ENCODE measurements around the gene SORBS1.

SORBS1 gene

GRCh38 chr10:95334805-95335144, 226.4 kb downstream of the SORBS1 start:
- Histone ChIP-seq H3K9me3 (ENCODE audit: control insufficient read depth, insufficient read depth, low read length) (no peaks in the 10 kb centered on the region), H3K4me3 (ENCODE audit: low read depth, low read length) (no peak overlapping the region), H3K9ac (ENCODE audit: low read depth, low read length) (no peak overlapping the region), H3K27me3 (ENCODE audit: control insufficient read depth, insufficient read depth, low read length) (no peaks in the 10 kb centered on the region), H3K4me1 (ENCODE audit: control insufficient read depth, insufficient read depth, low read length) (no peaks in the 10 kb centered on the region), H3K36me3 (ENCODE audit: control insufficient read depth, insufficient read depth, low read length) (peaks cover 17% of the 10 kb centered on the region)

- Histone ChIP-seq H3K4me1 (ENCODE audit: control insufficient read depth, insufficient read depth, low read length) (no peaks in the 10 kb centered on the region), H3K4me3 (ENCODE audit: low read depth, low read length) (no peak overlapping the region), H3K9me3 (ENCODE audit: control insufficient read depth, insufficient read depth, low read length) (no peaks in the 10 kb centered on the region), H3K36me3 (ENCODE audit: control insufficient read depth, insufficient read depth, low read length) (peaks cover 17% of the 10 kb centered on the region), H3K9ac (ENCODE audit: low read depth, low read length) (no peak overlapping the region), H3K27me3 (ENCODE audit: control insufficient read depth, insufficient read depth, low read length) (no peaks in the 10 kb centered on the region)
Measured at GRCh38 chr10:95333997-95334804, 227.0 kb downstream of the SORBS1 start.

GRCh38 chr10:95332666-95333249, 228.4 kb downstream of the SORBS1 start:
- H3K9ac ChIP-seq (ENCODE audit: low read depth, low read length), result no peak overlapping the region
- no peaks in the 10 kb centered on the region for H3K27me3 ChIP-seq (ENCODE audit: control insufficient read depth, insufficient read depth, low read length)
- no peaks in the 10 kb centered on the region for H3K4me1 ChIP-seq (ENCODE audit: control insufficient read depth, insufficient read depth, low read length)
- H3K4me3 ChIP-seq (ENCODE audit: low read depth, low read length), result no peak overlapping the region
- H3K9me3 ChIP-seq (ENCODE audit: control insufficient read depth, insufficient read depth, low read length), result no peaks in the 10 kb centered on the region
- H3K36me3 ChIP-seq (ENCODE audit: control insufficient read depth, insufficient read depth, low read length), result peaks cover 14% of the 10 kb centered on the region

GRCh38 chr10:95331596-95332130, 229.5 kb downstream of the SORBS1 start:
- H3K36me3 ChIP-seq (ENCODE audit: control insufficient read depth, insufficient read depth, low read length), result peaks cover 14% of the 10 kb centered on the region
- no peaks in the 10 kb centered on the region for H3K27me3 ChIP-seq (ENCODE audit: control insufficient read depth, insufficient read depth, low read length)
- no peak overlapping the region for H3K9ac ChIP-seq (ENCODE audit: low read depth, low read length)
- H3K9me3 ChIP-seq (ENCODE audit: control insufficient read depth, insufficient read depth, low read length), result no peaks in the 10 kb centered on the region
- H3K4me1 ChIP-seq (ENCODE audit: control insufficient read depth, insufficient read depth, low read length), result no peaks in the 10 kb centered on the region
- no peak overlapping the region for H3K4me3 ChIP-seq (ENCODE audit: low read depth, low read length)

GRCh38 chr10:95330966-95331453, 230.2 kb downstream of the SORBS1 start:
- Histone ChIP-seq H3K9me3 (ENCODE audit: control insufficient read depth, insufficient read depth, low read length) (no peaks in the 10 kb centered on the region), H3K27me3 (ENCODE audit: control insufficient read depth, insufficient read depth, low read length) (no peaks in the 10 kb centered on the region), H3K36me3 (ENCODE audit: control insufficient read depth, insufficient read depth, low read length) (peaks cover 8% of the 10 kb centered on the region), H3K9ac (ENCODE audit: low read depth, low read length) (no peak overlapping the region), H3K4me1 (ENCODE audit: control insufficient read depth, insufficient read depth, low read length) (no peaks in the 10 kb centered on the region), H3K4me3 (ENCODE audit: low read depth, low read length) (no peak overlapping the region)

GRCh38 chr10:95329296-95329695, 231.9 kb downstream of the SORBS1 start:
- no peaks in the 10 kb centered on the region for H3K4me1 ChIP-seq (ENCODE audit: control insufficient read depth, insufficient read depth, low read length)
- no peak overlapping the region for H3K9ac ChIP-seq (ENCODE audit: low read depth, low read length)
- H3K36me3 ChIP-seq (ENCODE audit: control insufficient read depth, insufficient read depth, low read length), result peaks cover 4% of the 10 kb centered on the region
- H3K9me3 ChIP-seq (ENCODE audit: control insufficient read depth, insufficient read depth, low read length), result no peaks in the 10 kb centered on the region
- no peaks in the 10 kb centered on the region for H3K27me3 ChIP-seq (ENCODE audit: control insufficient read depth, insufficient read depth, low read length)
- no peak overlapping the region for H3K4me3 ChIP-seq (ENCODE audit: low read depth, low read length)

- Histone ChIP-seq H3K9me3 (ENCODE audit: control insufficient read depth, insufficient read depth, low read length) (no peaks in the 10 kb centered on the region), H3K4me1 (ENCODE audit: control insufficient read depth, insufficient read depth, low read length) (no peaks in the 10 kb centered on the region), H3K4me3 (ENCODE audit: low read depth, low read length) (no peak overlapping the region), H3K36me3 (ENCODE audit: control insufficient read depth, insufficient read depth, low read length) (peaks cover 2% of the 10 kb centered on the region), H3K9ac (ENCODE audit: low read depth, low read length) (no peak overlapping the region), H3K27me3 (ENCODE audit: control insufficient read depth, insufficient read depth, low read length) (no peaks in the 10 kb centered on the region)
Measured at GRCh38 chr10:95328013-95328412, 233.2 kb downstream of the SORBS1 start.

- Histone ChIP-seq H3K9ac (ENCODE audit: low read depth, low read length) (no peak overlapping the region), H3K36me3 (ENCODE audit: control insufficient read depth, insufficient read depth, low read length) (peaks cover 2% of the 10 kb centered on the region), H3K4me3 (ENCODE audit: low read depth, low read length) (no peak overlapping the region), H3K27me3 (ENCODE audit: control insufficient read depth, insufficient read depth, low read length) (no peaks in the 10 kb centered on the region), H3K4me1 (ENCODE audit: control insufficient read depth, insufficient read depth, low read length) (no peaks in the 10 kb centered on the region), H3K9me3 (ENCODE audit: control insufficient read depth, insufficient read depth, low read length) (no peaks in the 10 kb centered on the region)
Measured at GRCh38 chr10:95327367-95327766, 233.8 kb downstream of the SORBS1 start.

GRCh38 chr10:95326396-95326795, 234.8 kb downstream of the SORBS1 start:
- no peaks in the 10 kb centered on the region for H3K9me3 ChIP-seq (ENCODE audit: control insufficient read depth, insufficient read depth, low read length)
- no peaks in the 10 kb centered on the region for H3K36me3 ChIP-seq (ENCODE audit: control insufficient read depth, insufficient read depth, low read length)
- no peak overlapping the region for H3K9ac ChIP-seq (ENCODE audit: low read depth, low read length)
- H3K4me3 ChIP-seq (ENCODE audit: low read depth, low read length), result no peak overlapping the region
- no peaks in the 10 kb centered on the region for H3K4me1 ChIP-seq (ENCODE audit: control insufficient read depth, insufficient read depth, low read length)
- no peaks in the 10 kb centered on the region for H3K27me3 ChIP-seq (ENCODE audit: control insufficient read depth, insufficient read depth, low read length)

- Histone ChIP-seq H3K4me1 (ENCODE audit: control insufficient read depth, insufficient read depth, low read length) (no peaks in the 10 kb centered on the region), H3K9ac (ENCODE audit: low read depth, low read length) (no peak overlapping the region), H3K9me3 (ENCODE audit: control insufficient read depth, insufficient read depth, low read length) (no peaks in the 10 kb centered on the region), H3K36me3 (ENCODE audit: control insufficient read depth, insufficient read depth, low read length) (peaks cover under 1% of the 10 kb centered on the region), H3K27me3 (ENCODE audit: control insufficient read depth, insufficient read depth, low read length) (no peaks in the 10 kb centered on the region), H3K4me3 (ENCODE audit: low read depth, low read length) (no peak overlapping the region)
Measured at GRCh38 chr10:95325863-95326262, 235.3 kb downstream of the SORBS1 start.

- H3K9ac ChIP-seq (ENCODE audit: low read depth, low read length), result no peak overlapping the region
- no peaks in the 10 kb centered on the region for H3K27me3 ChIP-seq (ENCODE audit: control insufficient read depth, insufficient read depth, low read length)
- H3K4me3 ChIP-seq (ENCODE audit: low read depth, low read length), result no peak overlapping the region
- no peaks in the 10 kb centered on the region for H3K4me1 ChIP-seq (ENCODE audit: control insufficient read depth, insufficient read depth, low read length)
- H3K9me3 ChIP-seq (ENCODE audit: control insufficient read depth, insufficient read depth, low read length), result no peaks in the 10 kb centered on the region
- peaks cover 3% of the 10 kb centered on the region for H3K36me3 ChIP-seq (ENCODE audit: control insufficient read depth, insufficient read depth, low read length)
Measured at GRCh38 chr10:95324436-95325268, 236.5 kb downstream of the SORBS1 start.

Measured in iPS-15b (cell line).